Ammon's horn (tissue), 1 donor: ENCODE data around the gene ING1.
"Not testable (repeated sequence)": the region's sequence is repeated elsewhere in the genome, so short reads cannot be mapped to it uniquely, and the experiment has no call there.

Experiments
- DNase-seq: peaks from one replicate; pipeline ENCODE4 v3.0.0-alpha.2; 2016; ENCODE audit warnings: low spot score

ING1 gene, protein sequence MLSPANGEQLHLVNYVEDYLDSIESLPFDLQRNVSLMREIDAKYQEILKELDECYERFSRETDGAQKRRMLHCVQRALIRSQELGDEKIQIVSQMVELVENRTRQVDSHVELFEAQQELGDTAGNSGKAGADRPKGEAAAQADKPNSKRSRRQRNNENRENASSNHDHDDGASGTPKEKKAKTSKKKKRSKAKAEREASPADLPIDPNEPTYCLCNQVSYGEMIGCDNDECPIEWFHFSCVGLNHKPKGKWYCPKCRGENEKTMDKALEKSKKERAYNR

DNA sequence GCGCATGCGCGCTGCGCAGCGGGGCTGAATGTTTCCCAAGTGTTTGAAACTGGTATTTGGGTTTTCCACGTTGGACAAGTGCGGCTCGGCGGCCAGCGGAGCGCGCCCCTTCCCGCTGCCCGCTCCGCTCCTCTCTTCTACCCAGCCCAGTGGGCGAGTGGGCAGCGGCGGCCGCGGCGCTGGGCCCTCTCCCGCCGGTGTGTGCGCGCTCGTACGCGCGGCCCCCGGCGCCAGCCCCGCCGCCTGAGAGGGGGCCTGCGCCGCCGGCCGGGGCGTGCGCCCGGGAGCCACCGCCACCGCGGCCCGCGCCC lies at the start of gene ING1:
ING1 (plus strand) TSS at position 59 of the 311 bp plus-strand sequence. CDS start 450 bp downstream, outside the sequence.
- no peak for DNase-seq

DNA sequence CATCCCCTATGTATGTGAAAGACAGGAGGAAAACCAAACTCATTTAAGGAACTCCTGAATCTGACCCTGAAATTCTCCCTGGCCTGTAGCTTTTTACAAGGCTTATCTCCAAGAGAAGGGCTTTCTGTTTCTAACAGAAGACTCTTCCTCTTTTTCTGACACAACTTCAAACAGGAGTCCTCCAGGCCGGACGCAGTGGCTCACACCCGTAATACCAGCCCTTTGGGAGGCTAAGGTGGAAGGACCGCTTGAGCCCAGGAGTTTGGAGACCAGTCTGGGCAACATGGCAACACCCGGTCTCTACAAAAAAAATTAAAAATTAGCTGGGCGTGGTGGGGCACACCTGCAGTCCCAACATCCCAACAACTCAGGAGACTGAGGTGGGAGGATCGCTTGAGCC lies 49.5 kb upstream of the ING1 start:
- no peak for DNase-seq

DNA sequence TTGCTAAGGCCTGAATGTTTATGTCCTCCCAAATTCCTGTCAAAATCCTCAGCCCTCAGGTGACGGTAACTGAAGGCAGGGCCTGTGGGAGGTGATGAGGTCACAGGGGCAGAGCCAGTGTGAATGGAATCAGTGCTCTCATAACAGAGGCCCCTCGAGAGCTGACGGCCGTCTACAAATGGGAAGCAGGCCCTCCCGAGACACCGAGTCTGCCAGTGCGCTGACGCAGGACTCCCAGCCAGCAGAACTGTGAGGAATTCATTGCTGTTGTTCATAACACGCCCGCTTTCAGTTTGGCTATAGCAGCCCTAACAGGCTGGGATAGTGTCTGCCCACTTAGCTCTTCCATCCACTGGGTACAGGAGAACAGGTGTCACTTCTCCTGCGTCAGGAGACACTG lies 48.8 kb upstream of the ING1 start:
- DNase-seq: no peak

DNA sequence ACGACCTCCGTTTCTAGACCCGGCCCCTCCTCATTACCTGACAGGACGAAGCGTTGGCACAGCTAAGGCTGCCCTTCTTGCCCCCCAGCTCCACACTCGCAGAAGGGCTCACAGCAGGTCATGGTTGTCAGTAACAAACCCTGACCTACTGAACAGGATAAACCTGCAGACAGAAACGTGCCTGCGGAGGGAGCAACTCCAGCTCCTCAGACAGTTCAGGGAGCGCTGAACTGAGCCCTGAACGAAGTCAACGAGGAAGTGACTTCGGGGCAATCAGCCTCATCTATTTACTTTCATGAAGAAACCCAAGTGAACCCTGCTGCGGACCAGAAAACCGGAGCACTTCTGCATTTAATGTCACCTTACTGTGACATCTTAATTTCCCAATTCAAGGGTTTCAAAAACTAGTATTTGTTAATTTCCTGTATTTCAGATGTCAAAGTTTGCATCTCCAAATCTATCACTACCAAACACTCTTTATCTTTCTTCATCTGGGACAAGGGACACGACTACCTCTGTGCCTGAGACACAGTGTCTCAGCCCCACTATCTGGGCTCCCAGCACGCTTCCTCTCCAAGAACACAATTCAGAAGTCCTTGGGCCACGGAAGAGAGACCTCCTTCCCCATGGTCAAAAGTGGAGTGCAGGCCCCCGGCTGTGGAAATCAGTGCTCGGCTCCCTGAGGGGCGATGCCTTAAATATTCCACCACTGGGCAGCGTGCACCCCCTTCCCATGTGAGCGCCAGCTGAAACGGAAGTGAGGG lies 47.8 kb upstream of the ING1 start:
- DNase-seq: no peak

DNA sequence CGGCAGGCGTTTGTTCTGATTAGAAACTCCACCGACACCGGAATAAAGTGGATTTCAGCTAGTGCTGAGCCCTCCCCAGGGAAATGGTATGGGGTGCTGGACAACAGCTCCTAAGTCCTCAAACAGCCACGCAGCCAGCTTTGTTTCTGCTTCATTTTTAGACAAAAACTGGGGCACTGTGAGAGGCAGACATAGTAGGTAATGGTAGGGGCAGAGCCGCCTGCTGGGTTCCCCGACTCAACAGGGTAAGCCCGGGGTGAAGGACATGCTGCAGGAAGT lies 47.3 kb upstream of the ING1 start:
- no peak for DNase-seq

DNA sequence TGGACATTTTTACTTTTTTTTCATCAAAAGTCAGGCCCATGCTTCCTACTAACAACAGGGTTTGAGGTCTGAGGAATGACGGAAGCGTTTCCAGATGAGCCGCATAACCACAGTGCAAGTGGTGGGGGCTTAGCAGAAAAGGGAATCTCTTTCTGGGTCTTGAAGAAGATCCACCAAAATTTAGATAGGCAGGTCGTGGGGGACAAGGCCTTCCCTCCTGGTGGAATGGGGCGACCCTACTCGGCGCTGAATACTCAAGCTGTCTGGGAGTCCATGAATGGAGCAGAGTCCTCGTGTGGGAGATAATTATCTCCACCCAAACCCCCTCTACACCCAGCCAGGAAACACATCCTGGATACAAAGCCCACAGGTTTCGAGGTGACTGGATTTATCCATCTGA lies 44.5 kb upstream of the ING1 start:
- DNase-seq: no peak

DNA sequence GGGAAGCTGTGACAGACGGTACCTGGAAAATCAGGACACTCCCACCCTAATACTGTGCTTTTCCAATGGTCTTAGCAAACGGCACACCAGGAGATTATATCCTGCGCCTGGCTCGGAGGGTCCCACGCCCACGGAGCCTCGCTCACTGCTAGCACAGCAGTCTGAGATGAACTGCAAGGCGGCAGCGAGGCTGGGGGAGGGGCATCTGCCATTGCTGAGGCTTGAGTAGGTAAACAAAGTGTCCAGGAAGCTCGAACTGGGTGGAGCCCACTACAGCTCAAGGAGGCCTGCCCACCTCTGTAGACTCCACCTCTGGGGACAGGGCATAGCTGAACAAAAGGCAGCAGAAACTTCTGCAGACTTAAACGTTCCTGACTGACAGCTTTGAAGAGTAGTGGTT lies 43.7 kb upstream of the ING1 start:
- DNase-seq: not testable (repeated sequence)

DNA sequence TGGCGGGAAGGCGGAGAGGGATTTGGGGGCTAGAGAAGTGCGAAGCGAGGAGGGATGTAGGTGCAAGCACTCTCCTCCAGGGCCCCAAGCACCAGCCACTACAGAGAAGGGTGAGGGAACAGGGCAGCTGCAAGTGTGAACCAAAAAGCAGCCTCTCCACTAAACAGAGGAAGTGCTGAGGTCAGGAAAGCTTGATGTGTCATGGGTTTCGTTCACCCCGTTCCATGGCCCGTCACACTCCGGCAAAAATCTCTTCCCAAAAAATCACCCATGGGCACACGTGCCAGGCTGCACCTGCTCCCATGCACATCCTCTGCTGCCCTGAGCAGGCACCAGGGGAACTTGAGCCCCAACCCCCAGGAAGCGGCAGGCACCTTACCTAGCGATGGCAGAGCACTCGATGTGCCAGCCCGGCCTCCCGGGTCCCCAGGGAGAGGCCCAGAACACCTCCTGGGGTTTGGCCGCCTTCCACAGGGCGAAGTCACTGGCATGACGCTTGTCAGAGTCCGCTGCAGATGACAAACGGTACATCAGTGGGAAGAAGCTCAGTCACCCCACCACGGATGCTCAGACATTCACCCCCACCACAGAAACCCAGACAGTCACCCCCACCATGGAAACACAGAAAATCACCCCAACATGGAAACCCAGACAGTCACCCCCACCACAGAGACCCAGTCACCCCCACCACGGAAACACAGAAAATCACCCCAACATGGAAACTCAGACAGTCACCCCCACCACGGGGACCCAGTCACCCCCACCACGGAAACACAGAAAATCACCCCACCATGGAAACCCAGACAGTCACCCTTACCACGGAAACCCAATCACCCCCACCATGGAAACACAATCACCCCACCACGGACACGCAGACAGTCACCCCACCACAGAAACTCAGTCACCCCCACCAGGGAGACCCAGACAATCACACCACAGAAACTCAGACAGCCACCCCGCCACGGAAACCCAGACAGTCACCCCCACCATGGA lies 36.6 kb upstream of the ING1 start:
- DNase-seq: no peak

DNA sequence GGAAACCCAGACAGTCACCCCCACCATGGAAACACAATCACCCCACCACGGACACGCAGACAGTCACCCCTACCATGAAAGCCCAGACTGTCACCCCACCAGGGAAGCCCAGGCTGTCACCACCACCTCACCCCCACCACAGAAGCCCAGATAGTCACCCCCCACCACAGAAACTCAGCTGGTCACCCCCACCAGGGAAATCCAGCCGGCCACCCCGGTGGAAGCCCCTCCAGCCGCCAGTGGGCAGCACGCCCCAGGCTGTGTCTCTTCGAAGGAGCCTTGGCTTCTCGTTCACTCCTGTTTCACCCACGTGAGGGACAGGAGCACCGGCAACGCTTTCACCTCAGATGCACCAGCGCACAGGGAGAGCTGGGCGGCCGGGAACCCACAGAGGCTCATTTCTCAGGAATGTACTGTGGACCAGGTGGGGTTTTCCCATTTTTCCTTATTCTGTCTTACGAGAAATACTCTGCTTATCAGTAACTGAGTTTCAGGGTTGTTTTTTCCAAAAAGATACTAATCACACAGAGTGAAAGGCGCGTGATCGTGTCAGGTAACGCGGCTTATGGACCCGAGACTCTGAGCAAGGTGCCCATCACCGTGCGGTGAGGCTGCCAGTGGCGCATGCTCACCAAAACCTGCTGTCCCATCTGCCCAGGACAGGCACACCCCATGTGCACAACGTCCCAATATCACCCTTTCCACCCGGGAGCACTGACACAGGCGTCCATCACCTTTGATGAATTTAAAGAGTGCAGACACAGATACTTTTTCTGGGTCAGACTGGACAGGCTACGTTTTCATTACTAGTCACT lies 35.6 kb upstream of the ING1 start:
- DNase-seq: no peak

DNA sequence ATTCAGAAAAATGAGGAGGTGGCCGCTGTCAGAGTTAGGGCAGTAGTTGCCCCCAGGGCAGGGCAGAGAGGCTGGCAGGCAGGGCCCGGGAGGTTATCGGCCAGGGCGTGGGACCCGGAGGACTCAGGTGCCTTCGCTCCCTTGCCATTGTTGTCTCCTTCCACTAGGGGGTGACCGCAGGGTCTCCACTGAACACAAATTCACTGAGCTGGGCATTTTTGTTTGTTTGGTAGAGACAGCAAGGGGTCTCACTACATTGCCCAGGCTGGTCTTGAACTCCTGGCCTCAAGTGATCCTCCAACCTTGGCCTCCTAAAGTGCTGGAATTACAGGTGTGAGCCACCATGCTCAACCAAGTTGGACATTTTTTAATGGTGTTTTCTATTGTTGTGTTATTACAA lies 32.6 kb upstream of the ING1 start:
- DNase-seq: no peak

DNA sequence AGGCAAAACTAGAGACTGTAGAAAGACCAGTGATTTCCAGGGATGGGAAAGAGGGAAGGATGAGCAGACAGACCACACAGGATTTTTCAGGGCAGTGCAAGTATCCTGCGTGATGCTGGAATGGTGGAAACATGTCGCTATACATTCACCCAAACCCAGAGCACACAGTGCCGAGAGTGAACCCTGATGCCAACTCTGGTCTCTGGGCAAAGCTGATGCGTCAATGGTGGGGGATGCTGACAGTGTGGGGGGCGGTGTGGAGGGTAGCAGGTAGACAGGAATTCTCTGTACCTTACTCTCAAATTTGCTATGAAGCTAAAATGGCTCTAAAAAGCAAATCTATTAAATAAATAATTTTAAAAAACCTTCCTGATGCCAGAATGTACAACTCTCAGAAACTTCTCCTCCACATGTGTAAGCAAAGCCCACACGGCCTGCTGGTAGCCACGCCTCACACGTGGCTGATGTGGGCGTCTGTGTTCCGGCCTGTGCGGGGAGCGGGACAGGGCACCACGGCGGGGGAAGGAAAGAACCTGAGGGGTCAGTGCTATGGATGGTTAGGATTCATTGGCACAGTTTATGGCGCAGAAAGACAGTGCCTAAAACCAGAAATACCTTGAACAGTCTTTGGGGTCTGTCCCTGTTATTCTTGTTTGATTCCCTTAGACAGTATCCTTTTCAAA lies 31.5 kb upstream of the ING1 start:
- DNase-seq: no peak

DNA sequence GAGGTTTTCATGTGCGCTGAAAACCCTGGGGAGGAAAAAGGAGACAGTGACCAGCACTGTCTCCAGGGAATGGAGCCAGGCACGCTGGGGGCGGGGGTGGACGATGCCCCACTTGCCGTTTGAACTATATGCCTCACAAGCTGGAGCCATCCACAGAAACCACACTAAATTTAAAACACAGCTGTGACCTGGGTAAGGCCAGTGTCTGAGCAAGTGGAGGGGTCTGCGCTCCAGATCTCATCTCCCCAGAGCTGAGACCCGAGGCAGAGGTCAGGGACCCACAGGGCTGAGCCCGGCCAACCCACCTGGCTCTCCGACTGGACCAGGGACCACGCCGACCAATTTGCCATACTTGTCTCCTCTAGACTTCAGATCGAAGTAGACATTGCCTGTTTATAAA lies 30.8 kb upstream of the ING1 start:
- no peak for DNase-seq

DNA sequence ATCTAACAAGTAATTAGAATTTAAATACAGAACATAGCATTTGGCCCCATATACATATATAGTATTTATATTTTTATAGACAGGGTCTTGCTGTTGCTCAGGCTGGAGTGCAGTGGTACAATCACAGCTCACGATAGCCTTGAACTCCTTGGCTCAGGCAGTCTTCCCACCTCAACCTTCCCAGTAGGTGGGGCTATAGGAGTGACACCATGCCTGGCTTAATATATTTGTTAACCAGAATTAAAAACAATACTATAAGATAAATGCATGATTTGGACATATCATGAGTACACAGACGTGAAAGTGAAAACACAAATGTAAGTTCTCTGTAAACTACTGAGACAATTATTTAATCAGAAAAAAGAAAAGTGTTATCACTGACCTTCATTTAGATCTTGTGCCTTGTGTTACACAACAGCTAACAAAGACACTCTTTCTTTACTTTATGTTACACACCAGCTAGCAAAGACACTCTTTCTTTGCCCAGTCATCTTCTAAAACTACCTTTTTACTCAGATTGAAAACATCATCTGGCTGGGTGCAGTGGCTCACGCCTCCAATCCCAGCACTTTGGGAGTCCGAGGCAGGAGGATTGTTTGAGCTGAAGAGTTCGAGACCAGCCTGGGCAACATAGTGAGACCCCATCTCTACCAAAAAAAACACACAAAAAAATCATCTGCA lies 30.2 kb upstream of the ING1 start:
- no peak for DNase-seq

DNA sequence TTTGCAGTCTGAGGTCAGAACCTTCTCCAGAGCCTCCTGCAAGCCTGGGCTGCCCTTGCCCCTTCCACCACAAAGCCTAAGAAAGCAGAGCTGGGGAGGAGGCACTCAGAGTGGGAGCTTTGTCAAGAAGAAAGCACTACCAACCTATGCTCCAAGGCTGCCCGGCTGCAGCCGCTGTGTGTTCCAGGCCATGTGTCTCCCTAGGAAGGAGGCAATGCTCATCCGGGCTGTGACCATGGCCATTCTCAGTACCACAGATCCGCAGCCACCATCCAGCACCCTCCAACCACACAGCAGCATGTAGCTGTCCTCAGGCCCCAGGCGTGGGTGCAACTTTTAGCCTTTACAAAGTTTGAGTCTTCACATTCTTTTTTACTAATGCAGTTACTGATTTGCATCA lies 29.6 kb upstream of the ING1 start:
- DNase-seq: no peak

DNA sequence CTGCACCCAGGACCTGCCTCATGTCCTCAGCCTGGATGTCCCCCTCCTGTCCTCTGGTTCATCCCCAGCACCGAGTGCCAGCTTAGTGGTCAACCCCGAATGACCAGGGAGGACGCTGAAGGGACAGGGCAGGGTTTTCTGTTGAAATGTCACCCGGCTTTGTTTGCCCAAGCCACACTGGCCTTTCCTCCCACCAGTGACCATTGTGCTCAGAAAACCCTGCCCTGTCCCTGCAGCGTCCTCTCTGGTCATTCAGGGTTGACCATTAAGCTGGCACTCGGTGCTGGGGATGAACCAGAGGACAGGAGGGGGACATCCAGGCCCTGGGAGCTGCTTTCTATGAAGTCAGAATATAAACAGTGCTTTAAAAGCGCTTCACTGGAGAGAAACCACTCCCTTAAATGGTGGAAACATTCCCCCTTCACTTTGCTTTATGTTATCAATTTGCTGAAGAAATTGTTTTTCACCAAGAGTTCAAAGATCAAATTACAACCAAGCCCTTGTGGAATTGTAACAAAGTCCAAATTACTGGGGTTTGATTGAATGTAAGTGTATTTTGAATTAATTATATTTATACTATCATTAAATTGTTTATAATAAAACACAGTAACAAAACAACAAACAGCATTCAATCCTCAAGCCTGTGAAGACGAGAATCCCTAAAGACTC lies 29.0 kb upstream of the ING1 start:
- DNase-seq: no peak

DNA sequence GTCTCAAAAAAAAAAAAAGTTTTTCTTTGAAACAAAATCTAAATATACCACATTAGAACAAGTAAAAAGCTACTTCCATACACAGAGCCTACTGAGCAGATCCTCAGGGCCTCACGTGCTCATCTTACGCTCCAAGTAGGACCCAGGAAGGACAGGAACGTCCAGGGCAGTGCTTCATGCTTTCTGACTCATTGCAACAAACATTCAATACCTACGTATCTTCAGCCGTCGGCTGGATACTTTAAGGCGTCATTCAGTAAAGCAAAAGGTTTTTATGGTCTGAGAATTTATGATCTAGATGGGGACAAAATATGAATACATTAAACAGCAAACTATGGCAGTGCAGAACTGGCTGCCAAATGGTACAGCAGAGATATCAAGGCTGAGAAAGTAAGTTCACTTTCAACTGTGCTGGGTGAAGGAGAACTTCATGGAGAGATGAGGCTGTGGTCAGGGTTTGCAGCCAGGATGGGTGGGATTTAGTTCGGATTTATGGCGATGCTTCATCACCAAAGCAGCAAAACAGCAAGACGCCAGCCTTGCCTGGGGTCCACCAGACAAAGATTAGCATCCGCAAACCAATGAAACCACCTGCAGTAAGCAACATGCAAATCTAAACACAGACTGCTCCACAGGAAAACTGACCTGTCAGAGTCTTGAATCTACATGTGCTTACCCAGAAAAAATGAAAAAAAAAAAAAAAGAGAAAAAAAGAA lies 28.0 kb upstream of the ING1 start:
- no peak for DNase-seq

DNA sequence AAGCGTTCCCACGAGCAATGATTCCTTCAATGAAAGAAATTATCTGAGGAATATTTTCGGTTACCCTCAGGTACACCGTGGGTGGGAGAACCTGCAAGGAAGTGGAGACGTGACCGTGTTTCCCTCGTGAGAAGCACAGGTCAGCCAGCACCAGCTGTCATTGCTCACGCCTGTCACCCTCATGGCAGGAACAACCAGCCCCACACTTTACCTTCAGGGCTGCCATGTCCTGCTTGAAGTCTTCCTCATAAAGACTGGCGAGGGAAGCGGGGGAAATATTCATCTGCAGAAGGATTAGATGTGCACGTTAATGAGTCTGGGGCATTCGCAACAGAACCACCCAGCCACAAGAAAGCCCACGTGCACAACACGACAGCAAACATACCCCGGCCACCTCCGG lies 25.8 kb upstream of the ING1 start:
- DNase-seq: no peak

DNA sequence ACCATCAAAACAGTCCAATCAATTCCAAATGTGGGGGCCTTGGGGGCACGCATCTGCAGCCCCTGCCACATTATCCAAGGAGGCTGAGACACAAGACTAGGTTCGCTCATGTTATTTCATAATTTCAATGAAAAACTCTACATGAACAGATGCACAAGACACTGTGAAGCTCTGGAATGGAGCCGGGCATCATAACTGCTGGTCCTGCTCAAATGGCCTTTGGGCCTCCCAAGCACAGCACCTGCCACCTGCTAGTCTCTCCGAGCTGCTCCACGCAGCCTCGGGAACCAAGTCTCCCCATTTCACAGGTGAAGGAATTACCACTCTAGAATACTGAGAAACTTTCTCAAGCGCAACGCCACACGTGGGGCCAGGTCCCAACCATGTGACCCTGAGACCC lies 24.5 kb upstream of the ING1 start:
- DNase-seq: no peak

DNA sequence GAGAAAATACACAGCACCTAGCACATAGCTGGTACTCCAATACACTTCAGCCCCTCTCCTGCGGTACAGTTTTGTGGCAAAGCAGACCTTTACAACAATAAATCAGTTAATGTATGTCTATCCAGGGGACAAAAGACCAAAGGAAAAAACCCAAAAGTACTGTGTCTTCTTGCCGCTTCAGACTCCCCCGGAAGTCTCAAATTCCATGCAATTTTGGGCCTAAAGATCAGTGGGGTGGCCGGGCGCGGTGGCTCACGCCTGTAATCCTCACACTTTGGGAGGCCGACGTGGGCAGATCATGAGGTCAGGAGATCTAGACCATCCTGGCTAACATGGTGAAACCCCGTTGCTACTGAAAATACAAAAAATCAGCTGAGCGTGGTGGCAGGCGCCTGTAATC lies 23.8 kb upstream of the ING1 start:
- no peak for DNase-seq

DNA sequence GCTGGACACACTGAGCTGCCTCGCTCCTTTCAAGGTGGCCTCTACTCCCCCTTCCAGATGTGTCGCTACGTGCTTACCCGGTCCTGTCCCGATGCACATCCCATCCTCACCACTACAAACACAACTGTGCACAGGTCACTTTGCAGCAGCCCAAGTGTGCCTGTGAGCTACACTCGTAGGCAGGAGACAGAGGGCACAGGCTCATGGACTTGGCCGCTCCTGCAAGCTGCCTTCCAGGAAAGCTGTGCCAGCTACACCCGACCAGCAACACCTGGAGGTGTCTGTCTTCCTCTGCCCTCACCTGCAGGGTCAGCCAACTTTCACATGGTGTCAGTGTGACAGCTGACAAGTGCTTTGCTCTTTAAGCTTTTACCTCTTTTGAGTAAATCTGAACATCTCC lies 23.0 kb upstream of the ING1 start:
- no peak for DNase-seq
